Measurements from ENCODE around the gene FNIP2. TPM values are rescaled to one million over a fixed set of nuclear protein-coding genes. Genes with fewer than 3 reads are reported as not detected.
A peak's percentile ranks its signal among the peaks of the same experiment; 100 is the strongest.

The FNIP2 gene
- polyA plus RNA-seq (2012; rRNA removed), result 0.97 and 1.6 TPM in 2 replicates
- polyA plus RNA-seq (2012; cell fraction: cytosol; rRNA removed), result 1.2 and 1.8 TPM in 2 replicates
- 1.5 and 2.4 TPM in 2 replicates for polyA plus RNA-seq (2012; cell fraction: nucleus; rRNA removed)

GRCh38 chr4:158768555-158769174, at the start of gene FNIP2:
TSS of gene FNIP2 (plus strand) at chr4:158769026. CDS start at chr4:158769213, 187 bp downstream.
- H3K27ac ChIP-seq (ENCODE audit: low read depth in 2 of 2, low read length in 1 of 2), result peak within 1 kb of the TSS; percentile 76 to 84
- H3K4me2 ChIP-seq, result peak within 1 kb of the TSS; percentile 90
- no peaks in the 10 kb centered on the region for H3K9me3 ChIP-seq
- H3K4me3 ChIP-seq (ENCODE audit: low read depth in 2 of 2, low read length in 1 of 2), result peak within 1 kb of the TSS; percentile 75 to 84
- H3K4me1 ChIP-seq (ENCODE audit: control insufficient read depth in 1 of 2, insufficient read depth in 2 of 2, low read depth in 1 of 2, low read length in 1 of 2), result peaks cover 0 to 12% of the 10 kb centered on the region in 2 experiments; a peak in 2 of 4 replicates
- no peaks in the 10 kb centered on the region for H4K20me1 ChIP-seq (ENCODE audit: insufficient read depth)
- peak within 1 kb of the TSS; percentile 82 for H3K9ac ChIP-seq
- no peaks in the 10 kb centered on the region for H3K27me3 ChIP-seq (ENCODE audit: insufficient read depth)
- WGBS (ENCODE audit: low lambda C conversion rate), result 5% methylated on average over 5 of the region's 88 CpGs
- H3K9me2 ChIP-seq, result no peaks in the 10 kb centered on the region
- POLR2A ChIA-PET, result no interaction called here
- TF ChIP-seq USF1 (IDR thresholded peaks at IDR 0.05; ENCODE audit: borderline replicate concordance, low read depth), result peak; percentile 49; the same call in 1 of the 2 replicates
- TF ChIP-seq MAX (IDR thresholded peaks at IDR 0.05; ENCODE audit: low read depth), result peak; percentile 66; the same call in 1 of the 2 replicates
- no peak for TF ChIP-seq RAD21 (IDR thresholded peaks at IDR 0.05; ENCODE audit: low read length)
- TF ChIP-seq GATA2 (CRISPR knock-in tag; IDR thresholded peaks at IDR 0.05), result no peak
- 0 out of 2 replicates have a peak, but pooled peaks have one; percentile 14 for TF ChIP-seq MXI1 (IDR thresholded peaks at IDR 0.05; ENCODE audit: low read depth, low read length)
- peak; percentile 30; the same call in 1 of the 2 replicates for TF ChIP-seq TAF1 (IDR thresholded peaks at IDR 0.05; ENCODE audit: borderline replicate concordance, low read depth, low read length)
- TF ChIP-seq POLR2AphosphoS5 (IDR thresholded peaks at IDR 0.05; ENCODE audit: low read depth, low read length), result peak; percentile 0
- TF ChIP-seq FOXJ3 (CRISPR knock-in tag; IDR thresholded peaks at IDR 0.05), result no peak
- TF ChIP-seq TCF12 (IDR thresholded peaks at IDR 0.05), result no peak
- TF ChIP-seq FOSL2 (IDR thresholded peaks at IDR 0.05; ENCODE audit: borderline replicate concordance, low read depth), result no peak
- no peak for TF ChIP-seq NRF1 (IDR thresholded peaks at IDR 0.05; ENCODE audit: low read depth, low read length)
- no peak for TF ChIP-seq RCOR1 (IDR thresholded peaks at IDR 0.05; ENCODE audit: low read length)
- TF ChIP-seq NFIC (IDR thresholded peaks at IDR 0.05; ENCODE audit: borderline replicate concordance), result no peak
- H3K79me2 ChIP-seq (ENCODE audit: insufficient read depth), result peaks cover 46% of the 10 kb centered on the region
- peaks cover 9% of the 10 kb centered on the region for H3F3A ChIP-seq (replicated peaks; ENCODE audit: insufficient read depth)
- CTCF ChIA-PET, result interaction anchor here (0.7 to 1.5 kb wide), 4 partner anchors 14 to 443 kb away, joined by 3 read pairs; no protein-coding TSS in a partner anchor
- H2AFZ ChIP-seq (ENCODE audit: low read depth), result peak within 1 kb of the TSS; percentile 85
- DNase-seq, result peak; percentile 98
- H3K36me3 ChIP-seq (replicated peaks in 1 of 2; ENCODE audit: control insufficient read depth in 1 of 2, insufficient read depth in 2 of 2, low read length in 1 of 2), result no peaks in the 10 kb centered on the region

- WGBS (ENCODE audit: low lambda C conversion rate), result 100% methylated on average over 1 of the region's 1 CpG
- H3K9ac ChIP-seq, result no peak overlapping the region
- POLR2A ChIA-PET, result no interaction called here
- TF ChIP-seq RCOR1 (IDR thresholded peaks at IDR 0.05; ENCODE audit: low read length) (no peak), USF1 (IDR thresholded peaks at IDR 0.05; ENCODE audit: borderline replicate concordance, low read depth) (no peak), NFIC (IDR thresholded peaks at IDR 0.05; ENCODE audit: borderline replicate concordance) (no peak), TAF1 (IDR thresholded peaks at IDR 0.05; ENCODE audit: borderline replicate concordance, low read depth, low read length) (no peak), RFX5 (IDR thresholded peaks at IDR 0.05; ENCODE audit: low read length) (no peak), EZH2phosphoT487 (IDR thresholded peaks at IDR 0.05; ENCODE audit: borderline replicate concordance, low read depth) (no peak), CHD2 (IDR thresholded peaks at IDR 0.05; ENCODE audit: low read length, partially characterized antibody) (no peak), FOXJ3 (CRISPR knock-in tag; IDR thresholded peaks at IDR 0.05) (no peak), NRF1 (IDR thresholded peaks at IDR 0.05; ENCODE audit: low read depth, low read length) (no peak), GATA2 (CRISPR knock-in tag; IDR thresholded peaks at IDR 0.05) (no peak), RXRA (IDR thresholded peaks at IDR 0.05; ENCODE audit: borderline replicate concordance, low read depth) (no peak), PBX3 (IDR thresholded peaks at IDR 0.05) (no peak), CTCF (IDR thresholded peaks at IDR 0.05) (no peak), JUND (IDR thresholded peaks at IDR 0.05) (no peak)
Measured at GRCh38 chr4:158721680-158722079, 47.1 kb upstream of the FNIP2 start.

More at GRCh38 chr4:158721680-158722079, 47.1 kb upstream of the FNIP2 start:
- H3F3A ChIP-seq (replicated peaks; ENCODE audit: insufficient read depth), result peaks cover 5% of the 10 kb centered on the region
- H3K79me2 ChIP-seq (ENCODE audit: insufficient read depth), result peaks cover 34% of the 10 kb centered on the region
- peaks cover 40 to 44% of the 10 kb centered on the region in 2 experiments for H3K36me3 ChIP-seq (replicated peaks in 1 of 2; ENCODE audit: control insufficient read depth in 1 of 2, insufficient read depth in 2 of 2, low read length in 1 of 2)
- H3K4me3 ChIP-seq (ENCODE audit: low read depth in 2 of 2, low read length in 1 of 2), result peak overlapping the region in 1 of 2 experiments; percentile 96; a peak in 2 of 4 replicates
- H3K27me3 ChIP-seq (ENCODE audit: insufficient read depth), result no peaks in the 10 kb centered on the region
- H4K20me1 ChIP-seq (ENCODE audit: insufficient read depth), result no peaks in the 10 kb centered on the region
- peak overlapping the region; percentile 79; the same call in 1 of the 2 replicates for H3K4me2 ChIP-seq
- H3K9me2 ChIP-seq, result no peaks in the 10 kb centered on the region
- CTCF ChIA-PET, result interaction anchor here (1.1 kb wide), 1 partner anchor 130 kb away, joined by 3 read pairs; no protein-coding TSS in a partner anchor
- no peak overlapping the region; the same call in 1 of the 2 replicates for H2AFZ ChIP-seq (ENCODE audit: low read depth)
- peaks cover 0 to 5% of the 10 kb centered on the region in 2 experiments; a peak in 3 of 4 replicates for H3K4me1 ChIP-seq (ENCODE audit: control insufficient read depth in 1 of 2, insufficient read depth in 2 of 2, low read depth in 1 of 2, low read length in 1 of 2)
- no peak for DNase-seq
- H3K9me3 ChIP-seq, result no peaks in the 10 kb centered on the region
- no peak overlapping the region for H3K27ac ChIP-seq (ENCODE audit: low read depth in 2 of 2, low read length in 1 of 2)

All from SK-N-SH (cell line).